GM23338 (cell line): ENCODE results near the gene DLGAP3. TPM values are rescaled to one million over a fixed set of nuclear protein-coding genes. Genes with fewer than 3 reads are reported as not detected.

Source experiments
- ATAC-seq: fragments of 200-7000 bp; cut with Tn5 transposase; 3 replicates; pipeline ENCODE4 v1.9.1; 2020
- DNase-seq: peaks from one replicate; pipeline ENCODE4 v3.0.0-alpha.2; 2015; ENCODE audit warnings: low spot score
- H2AFZ ChIP-seq: fragments of 200-600 bp; sonication (generic); 2 replicates; pipeline ENCODE4 v1.8.0; 2016; ENCODE audit warnings: antibody characterized with exemption, mild to moderate bottlenecking, moderate library complexity
- H3F3A ChIP-seq: fragments of 200-600 bp; sonication (generic); replicated peaks from 2 replicates; pipeline ENCODE4 v1.8.0; 2017; ENCODE audit warnings: antibody characterized with exemption, mixed run types, low read depth
- H3K27ac ChIP-seq: fragments of 200-600 bp; sonication (generic); 2 replicates; pipeline ENCODE4 v1.6.1; 2016; ENCODE audit warnings: low read depth
- H3K27me3 ChIP-seq: fragments of 200-600 bp; sonication (generic); 2 replicates; pipeline ENCODE4 v1.8.0; 2016; ENCODE audit warnings: mild to moderate bottlenecking, mixed run types, moderate library complexity; ENCODE audit not compliant: insufficient read depth
- H3K36me3 ChIP-seq: fragments of 200-600 bp; sonication (generic); 2 replicates; pipeline ENCODE4 v1.8.0; 2016; ENCODE audit warnings: mild to moderate bottlenecking; ENCODE audit not compliant: insufficient read depth
- H3K4me1 ChIP-seq: fragments of 200-600 bp; sonication (generic); 2 replicates; pipeline ENCODE4 v1.8.0; 2016; ENCODE audit warnings: mild to moderate bottlenecking, moderate library complexity; ENCODE audit not compliant: insufficient read depth
- H3K4me2 ChIP-seq: fragments of 200-600 bp; sonication (generic); 2 replicates; pipeline ENCODE4 v1.7.1; 2017; ENCODE audit warnings: mixed run types
- H3K4me3 ChIP-seq: fragments of 200-600 bp; sonication (generic); 2 replicates; pipeline ENCODE4 v1.6.1; 2016; ENCODE audit warnings: mixed run types
- H3K79me2 ChIP-seq: fragments of 200-600 bp; sonication (generic); replicated peaks from 2 replicates; pipeline ENCODE4 v1.8.0; 2017; ENCODE audit warnings: mild to moderate bottlenecking; ENCODE audit not compliant: insufficient read depth
- H3K9me2 ChIP-seq: fragments of 200-600 bp; sonication (generic); 2 replicates; pipeline ENCODE4 v1.8.0; 2017; ENCODE audit not compliant: insufficient read depth
- H4K20me1 ChIP-seq: fragments of 200-600 bp; sonication (generic); replicated peaks from 2 replicates; pipeline ENCODE4 v1.8.0; 2017; ENCODE audit warnings: mild to moderate bottlenecking; ENCODE audit not compliant: insufficient read depth
- H3K27ac Mint-ChIP-seq: 2 replicates; pipeline ENCODE4 v1.8.0; 2020; ENCODE audit warnings: inconsistent platforms, mild to moderate bottlenecking, moderate library complexity, mixed read lengths
- H3K27me3 Mint-ChIP-seq: 3 replicates; pipeline ENCODE4 v1.8.0; 2022; ENCODE audit warnings: low read depth, mild to moderate bottlenecking, moderate library complexity, mixed read lengths, inconsistent platforms; ENCODE audit not compliant: insufficient read depth, poor library complexity
- H3K36me3 Mint-ChIP-seq: 3 replicates; pipeline ENCODE4 v1.8.0; 2021; ENCODE audit warnings: low read depth, mild to moderate bottlenecking, inconsistent platforms, moderate library complexity, mixed read lengths
- H3K4me1 Mint-ChIP-seq: 3 replicates; pipeline ENCODE4 v1.8.0; 2020; ENCODE audit warnings: mild to moderate bottlenecking, inconsistent platforms, mixed read lengths
- H3K4me3 Mint-ChIP-seq: 3 replicates; pipeline ENCODE4 v1.8.0; 2021; ENCODE audit warnings: moderate library complexity, mild to moderate bottlenecking, inconsistent platforms, mixed read lengths
- H3K9me3 Mint-ChIP-seq: 3 replicates; pipeline ENCODE4 v1.8.0; 2020; ENCODE audit warnings: moderate library complexity, mild to moderate bottlenecking, inconsistent platforms, mixed read lengths
- CREB1 ChIP-seq: fragments of 250-450 bp; sonication (Bioruptor Pico); IDR thresholded peaks from 2 replicates; pipeline ENCODE4 v1.5.0; 2020; ENCODE audit warnings: low read depth, mild to moderate bottlenecking, moderate library complexity
- CTCF ChIP-seq, 2 experiments: fragments of 200-600 bp in 1 of 2; sonication (generic) in 1 of 2; conservative IDR thresholded peaks; 2 replicates each; pipeline versions ENCODE4 v1.5.1 to v1.6.1; 2016 to 2017; ENCODE audit warnings: antibody characterized with exemption in 2 of 2, low read depth in 2 of 2, mild to moderate bottlenecking in 2 of 2, moderate library complexity in 1 of 2
- ETS1 ChIP-seq: IDR thresholded peaks from 2 replicates; pipeline ENCODE4 v1.6.1; 2016; ENCODE audit warnings: antibody characterized with exemption
- EZH2phosphoT487 ChIP-seq: fragments of 200-600 bp; sonication (generic); IDR thresholded peaks from one replicate; pipeline ENCODE4 v1.8.1; 2018; ENCODE audit warnings: antibody characterized with exemption; ENCODE audit not compliant: unreplicated experiment
- NANOG ChIP-seq: IDR thresholded peaks from 2 replicates; pipeline ENCODE4 v1.6.1; 2016; ENCODE audit warnings: antibody characterized with exemption, borderline replicate concordance
- POLR2AphosphoS5 ChIP-seq: IDR thresholded peaks from 2 replicates; pipeline ENCODE4 v1.6.1; 2016; ENCODE audit warnings: antibody characterized with exemption, low read depth
- REST ChIP-seq: IDR thresholded peaks from one replicate; pipeline ENCODE4 v1.6.1; 2018; ENCODE audit warnings: antibody characterized with exemption; ENCODE audit not compliant: unreplicated experiment
- STAT1 ChIP-seq: IDR thresholded peaks from one replicate; pipeline ENCODE4 v1.6.1; 2016; ENCODE audit warnings: antibody characterized with exemption; ENCODE audit not compliant: unreplicated experiment
- ZNF462 ChIP-seq: fragments of 250-450 bp; sonication (Bioruptor Pico); IDR thresholded peaks from 2 replicates; pipeline ENCODE4 v1.5.0; 2020; ENCODE audit warnings: mild to moderate bottlenecking, moderate library complexity
- polyA plus RNA-seq: library from polyadenylated mRNA; unstranded; fragments of >200 nt; fragmentation: Nextera tagmentation; extraction: Ambion mirVana; gene quantifications from 2 replicates; pipeline ENCODE4 v1.2.1, GENCODE V29; 2016
- total RNA-seq: library from RNA; depleted of rRNA; stranded (reverse); fragments of >200 nt; shearing (Covaris generic); gene quantifications from 2 replicates; pipeline ENCODE4 v1.2.3, GENCODE V29; 2014

DLGAP3 gene
- total and polyA plus RNA-seq, 2 experiments from 2014 or later: 7.1 to 13.7 TPM

GRCh38 chr1:34845131-34845901, 84.1 kb downstream of the DLGAP3 start:
- Histone ChIP-seq H3K4me1 (peaks cover 31% of the 10 kb centered on the region), H3K36me3 (no peaks in the 10 kb centered on the region), H2AFZ (no peak overlapping the region), H3K9me2 (0 out of 2 replicates have a peak, but pooled peaks cover 5% of the 10 kb centered on the region), H4K20me1 (no peaks in the 10 kb centered on the region; the same call in 1 of the 2 replicates), H3F3A (no peaks in the 10 kb centered on the region), H3K4me3 (no peak overlapping the region), H3K27ac (no peak overlapping the region), H3K79me2 (no peaks in the 10 kb centered on the region), H3K4me2 (no peak overlapping the region), H3K27me3 (no peaks in the 10 kb centered on the region)
- Mint-ChIP-seq H3K27ac (no peak overlapping the region), H3K9me3 (no peaks in the 10 kb centered on the region), H3K4me1 (peaks cover 35% of the 10 kb centered on the region), H3K36me3 (peaks cover 7% of the 10 kb centered on the region; the same call in 2 of the 3 replicates), H3K27me3 (peaks cover 1% of the 10 kb centered on the region), H3K4me3 (no peak overlapping the region)
- ATAC-seq: peak; percentile 66
- peak; percentile 31 to 42 for TF ChIP-seq CTCF (conservative IDR thresholded peaks at IDR 0.05; ENCODE audit: low read depth in 2 of 2)
- TF ChIP-seq CREB1 (CRISPR knock-in tag): no peak
- TF ChIP-seq ZNF462 (CRISPR knock-in tag): no peak
- no peak for TF ChIP-seq REST
- TF ChIP-seq EZH2phosphoT487: no peak
- no peak for TF ChIP-seq POLR2AphosphoS5
- TF ChIP-seq NANOG: no peak
- TF ChIP-seq STAT1: no peak
- no peak for TF ChIP-seq ETS1
- DNase-seq: peak; percentile 56
